ENCODE measurements around the gene METTL26.

DNA sequence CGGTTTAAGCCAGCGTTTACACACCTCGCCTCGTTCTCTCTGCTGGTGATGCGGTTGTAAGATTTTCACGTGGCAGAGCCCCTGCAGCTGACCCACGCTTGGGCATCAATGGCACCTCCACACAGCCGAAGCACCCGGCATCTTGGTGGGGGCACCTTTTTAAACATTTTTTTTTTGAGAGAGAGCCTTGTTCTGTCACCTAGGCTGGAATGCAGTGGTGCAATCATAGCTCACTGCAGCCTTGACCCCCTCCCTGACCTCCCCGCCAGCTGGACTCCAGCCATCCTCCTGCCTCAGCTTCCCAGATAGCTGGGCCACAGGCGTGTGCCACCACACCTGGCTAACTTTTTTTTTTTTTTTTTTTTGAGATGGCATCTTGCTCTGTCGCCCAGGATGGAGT, 17.9 kb upstream of the METTL26 start:
- TF ChIP-seq RAD21 (IDR thresholded peaks at IDR 0.05; ENCODE audit: low read length), result no peak
- TF ChIP-seq, protein P1, sequence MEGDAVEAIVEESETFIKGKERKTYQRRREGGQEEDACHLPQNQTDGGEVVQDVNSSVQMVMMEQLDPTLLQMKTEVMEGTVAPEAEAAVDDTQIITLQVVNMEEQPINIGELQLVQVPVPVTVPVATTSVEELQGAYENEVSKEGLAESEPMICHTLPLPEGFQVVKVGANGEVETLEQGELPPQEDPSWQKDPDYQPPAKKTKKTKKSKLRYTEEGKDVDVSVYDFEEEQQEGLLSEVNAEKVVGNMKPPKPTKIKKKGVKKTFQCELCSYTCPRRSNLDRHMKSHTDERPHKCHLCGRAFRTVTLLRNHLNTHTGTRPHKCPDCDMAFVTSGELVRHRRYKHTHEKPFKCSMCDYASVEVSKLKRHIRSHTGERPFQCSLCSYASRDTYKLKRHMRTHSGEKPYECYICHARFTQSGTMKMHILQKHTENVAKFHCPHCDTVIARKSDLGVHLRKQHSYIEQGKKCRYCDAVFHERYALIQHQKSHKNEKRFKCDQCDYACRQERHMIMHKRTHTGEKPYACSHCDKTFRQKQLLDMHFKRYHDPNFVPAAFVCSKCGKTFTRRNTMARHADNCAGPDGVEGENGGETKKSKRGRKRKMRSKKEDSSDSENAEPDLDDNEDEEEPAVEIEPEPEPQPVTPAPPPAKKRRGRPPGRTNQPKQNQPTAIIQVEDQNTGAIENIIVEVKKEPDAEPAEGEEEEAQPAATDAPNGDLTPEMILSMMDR (conservative IDR thresholded peaks at IDR 0.05; ENCODE audit: low read depth, low read length), result no peak
- no peak for TF ChIP-seq POLR2A (IDR thresholded peaks at IDR 0.05; ENCODE audit: low read depth, low read length)
- TF ChIP-seq, protein P2, sequence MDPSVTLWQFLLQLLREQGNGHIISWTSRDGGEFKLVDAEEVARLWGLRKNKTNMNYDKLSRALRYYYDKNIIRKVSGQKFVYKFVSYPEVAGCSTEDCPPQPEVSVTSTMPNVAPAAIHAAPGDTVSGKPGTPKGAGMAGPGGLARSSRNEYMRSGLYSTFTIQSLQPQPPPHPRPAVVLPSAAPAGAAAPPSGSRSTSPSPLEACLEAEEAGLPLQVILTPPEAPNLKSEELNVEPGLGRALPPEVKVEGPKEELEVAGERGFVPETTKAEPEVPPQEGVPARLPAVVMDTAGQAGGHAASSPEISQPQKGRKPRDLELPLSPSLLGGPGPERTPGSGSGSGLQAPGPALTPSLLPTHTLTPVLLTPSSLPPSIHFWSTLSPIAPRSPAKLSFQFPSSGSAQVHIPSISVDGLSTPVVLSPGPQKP (IDR thresholded peaks at IDR 0.05; ENCODE audit: borderline replicate concordance, low read depth, low read length), result no peak
- TF ChIP-seq SMC3 (IDR thresholded peaks at IDR 0.05; ENCODE audit: low read depth, low read length), result no peak

Data from IMR-90 (cell line).